Stimulated activated CD8-positive, alpha-beta memory T cell treated with anti-CD3 and anti-CD28 coated beads, Interleukin-4, amount 100 ng/mL, for 48 hours (primary cell): ENCODE data around the gene HERC3.

ENCODE experiments used
- DNase-seq: peaks from one replicate; pipeline ENCODE4 v3.0.0-alpha.2; 2020

Gene HERC3

DNA sequence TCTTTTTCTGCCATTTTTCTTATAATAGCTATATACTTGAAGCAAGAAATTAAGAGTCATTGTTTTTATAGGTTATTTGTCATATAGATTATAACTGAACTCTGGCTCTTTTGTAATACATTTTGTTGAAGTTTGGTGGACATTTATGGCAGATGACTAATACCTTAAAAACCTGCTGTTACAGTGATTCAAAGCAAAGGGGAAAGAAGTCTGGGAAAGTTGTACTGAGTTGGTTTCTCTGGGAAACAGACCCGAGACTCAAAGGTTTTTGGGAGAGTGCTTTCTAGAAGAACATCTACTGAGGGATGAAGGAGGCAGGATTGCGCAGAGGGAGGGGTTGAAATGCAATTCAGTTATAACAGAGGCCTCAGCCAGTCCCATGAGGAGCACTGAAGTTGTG lies 69.5 kb downstream of the HERC3 start:
- no peak for DNase-seq

- DNase-seq: peak; percentile 32
Measured at GRCh38 chr4:88672987-88673386, 80.7 kb downstream of the HERC3 start.

GRCh38 chr4:88673886-88674285 lies 81.6 kb downstream of the HERC3 start:
- no peak for DNase-seq

GRCh38 chr4:88674565-88674964 lies 82.3 kb downstream of the HERC3 start:
- DNase-seq: no peak

GRCh38 chr4:88674979-88675378 lies 82.7 kb downstream of the HERC3 start:
- DNase-seq: no peak

DNA sequence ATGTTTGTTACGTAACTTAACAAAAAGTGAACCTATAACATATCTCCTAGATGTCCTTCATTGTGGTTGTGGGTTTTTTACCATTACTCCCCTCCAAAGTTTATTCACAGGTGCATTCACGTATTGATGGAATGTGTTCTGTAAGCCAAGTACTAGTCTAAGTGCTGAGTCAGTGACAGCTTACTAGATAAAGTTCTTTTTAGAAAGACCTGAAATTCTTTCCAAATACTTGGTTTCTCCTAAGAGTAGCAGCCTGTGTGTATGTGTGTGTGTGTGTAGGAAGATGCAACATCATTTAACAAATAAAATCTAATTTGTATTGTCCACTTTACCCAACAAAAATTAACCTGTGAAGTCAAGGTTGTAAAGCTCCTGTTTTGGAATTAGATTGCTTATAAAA lies 83.3 kb downstream of the HERC3 start:
- no peak for DNase-seq

- DNase-seq: no peak
Measured at GRCh38 chr4:88681209-88681608, 88.9 kb downstream of the HERC3 start.

DNA sequence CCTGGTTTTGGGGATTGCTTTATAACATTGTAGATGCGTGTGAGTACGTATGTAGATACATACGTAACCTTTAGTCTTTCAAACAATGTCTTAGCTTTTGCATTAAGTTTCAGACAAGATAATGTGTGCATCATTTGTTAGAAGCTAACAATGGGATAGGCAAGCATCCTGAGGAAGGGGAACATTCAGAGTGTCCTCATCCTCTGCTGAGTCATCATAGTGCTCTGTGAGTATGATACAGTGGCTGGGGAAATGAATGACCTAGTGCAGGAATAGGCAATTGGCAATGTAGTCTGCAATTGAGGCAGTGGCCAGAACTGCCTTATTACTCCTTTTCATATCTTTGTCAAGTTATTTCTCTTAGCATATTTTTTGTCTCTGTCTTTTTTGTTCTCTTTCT lies 98.1 kb downstream of the HERC3 start:
- no peak for DNase-seq

DNA sequence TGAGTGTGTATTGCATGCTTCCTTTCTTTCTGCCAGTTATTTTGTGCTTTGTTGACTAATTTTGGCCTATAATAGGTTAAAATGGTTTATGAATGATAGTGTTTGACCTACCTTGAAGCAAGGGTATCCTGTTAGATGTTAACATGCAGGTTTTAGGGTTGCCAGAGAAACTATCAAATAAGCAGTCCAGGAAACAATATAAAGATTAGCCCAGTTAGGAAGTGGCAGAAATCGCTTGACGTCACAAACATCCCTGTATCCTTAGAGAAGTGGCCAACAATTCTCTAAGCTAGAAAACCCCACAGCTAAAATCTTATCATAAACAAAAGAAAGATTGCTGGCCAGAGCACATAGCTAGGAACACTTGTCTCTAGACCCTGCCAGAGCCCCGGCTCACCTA lies 101.5 kb downstream of the HERC3 start:
- DNase-seq: no peak

GRCh38 chr4:88696630-88697029 lies 104.3 kb downstream of the HERC3 start:
- DNase-seq: no peak

GRCh38 chr4:88697141-88697540 lies 104.9 kb downstream of the HERC3 start:
- peak; percentile 31 for DNase-seq

DNA sequence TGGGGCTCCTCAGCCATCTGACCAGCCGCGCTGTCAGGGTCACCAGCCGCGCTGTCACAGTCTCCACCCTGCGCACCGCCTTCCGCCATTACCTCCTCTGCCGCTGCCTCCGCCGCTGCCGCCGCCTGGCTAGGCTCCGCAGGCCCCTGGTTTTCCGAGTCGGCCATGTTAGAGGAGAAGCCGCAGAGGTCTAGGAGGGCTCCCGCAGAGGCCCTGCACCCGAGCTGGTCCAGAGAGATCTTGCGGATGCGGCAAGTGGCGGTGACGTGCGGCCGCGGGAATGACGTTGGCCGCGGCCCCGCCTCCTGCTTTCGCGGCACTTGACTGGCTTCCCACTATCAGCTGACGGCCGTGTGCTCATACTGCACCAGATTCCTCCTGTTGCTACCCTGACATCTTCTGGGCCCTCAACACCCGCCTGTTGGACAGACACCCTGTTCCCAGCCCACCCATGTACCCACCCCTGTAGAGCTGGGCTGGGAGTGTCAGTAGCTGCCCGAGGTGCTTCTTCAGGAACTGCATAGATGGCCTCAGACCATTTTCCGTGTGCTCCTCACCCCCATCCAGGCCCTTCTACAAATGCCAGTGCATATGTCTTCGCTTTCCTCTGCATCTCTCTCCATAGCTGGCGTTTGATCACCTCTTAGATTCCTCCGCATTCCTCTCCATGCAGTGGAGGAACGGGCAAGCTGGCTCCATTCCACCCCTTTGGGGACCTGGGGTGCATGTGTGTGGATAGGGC lies 105.5 kb downstream of the HERC3 start, which contains the start of gene NAP1L5:
TSS of gene NAP1L5 (minus strand) at position 242 of the 742 bp plus-strand sequence. CDS start at position 167, 75 bp downstream.
- DNase-seq: peak; percentile 71

GRCh38 chr4:88698519-88698918 lies 106.2 kb downstream of the HERC3 start:
- no peak for DNase-seq

GRCh38 chr4:88702782-88703181 lies 110.5 kb downstream of the HERC3 start:
- DNase-seq: no peak

DNA sequence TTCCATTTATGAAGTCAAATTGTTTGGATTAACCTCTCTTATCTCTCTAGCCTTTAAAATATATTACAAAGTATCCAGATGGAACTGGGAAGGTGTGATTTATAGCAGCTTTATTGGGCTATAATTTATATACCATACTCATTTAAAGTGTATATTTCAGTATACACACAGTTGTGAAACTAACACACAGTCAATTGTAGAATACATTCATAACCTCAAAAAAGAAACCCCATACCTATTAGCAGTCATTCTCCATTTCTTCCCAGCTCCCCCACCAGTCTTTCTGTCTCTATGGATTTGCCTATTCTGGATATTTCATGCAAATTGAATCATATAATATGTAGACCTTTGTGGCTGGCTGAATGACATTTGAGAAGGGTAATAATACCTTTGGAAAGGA lies 112.9 kb downstream of the HERC3 start:
- no peak for DNase-seq

- no peak for DNase-seq
Measured at GRCh38 chr4:88705805-88706492, 113.7 kb downstream of the HERC3 start.

DNA sequence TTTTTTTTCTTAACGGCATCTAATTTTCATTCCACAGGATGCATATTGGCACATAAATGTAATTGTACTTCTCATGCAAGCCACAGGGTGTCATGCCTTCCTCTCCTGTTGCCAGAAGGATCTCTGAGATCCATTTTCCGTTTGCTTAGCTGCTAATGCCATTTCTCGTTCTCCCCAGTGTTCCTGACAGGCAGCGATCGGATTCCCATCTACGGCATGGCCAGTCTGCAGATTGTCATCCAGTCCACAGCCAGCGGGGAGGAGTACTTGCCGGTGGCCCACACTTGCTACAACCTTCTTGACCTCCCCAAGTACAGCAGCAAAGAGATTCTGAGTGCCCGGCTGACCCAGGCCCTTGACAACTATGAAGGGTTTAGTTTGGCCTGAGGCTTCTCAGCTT lies 114.3 kb downstream of the HERC3 start:
- DNase-seq: no peak

GRCh38 chr4:88709989-88710388 lies 117.7 kb downstream of the HERC3 start:
- no peak for DNase-seq

DNA sequence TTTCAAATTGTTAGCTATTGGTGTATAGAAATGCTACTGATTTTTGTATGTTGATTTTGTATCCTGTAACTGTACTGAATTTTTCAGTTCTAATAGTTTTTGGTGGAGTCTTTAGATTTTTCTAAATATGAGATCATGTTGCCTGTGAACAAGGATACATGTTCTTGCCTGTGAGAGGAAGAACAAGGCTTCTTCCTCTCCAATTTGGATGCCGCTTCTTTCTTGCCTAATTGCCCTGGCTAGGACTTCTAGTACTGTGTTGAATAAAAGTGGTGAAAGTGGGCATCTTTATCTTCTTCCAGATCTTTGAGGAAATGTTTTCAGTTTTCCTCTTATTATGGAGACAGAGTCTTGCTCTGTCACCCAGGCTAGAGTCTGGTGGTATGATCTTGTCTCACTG lies 121.5 kb downstream of the HERC3 start:
- DNase-seq: no peak

DNA sequence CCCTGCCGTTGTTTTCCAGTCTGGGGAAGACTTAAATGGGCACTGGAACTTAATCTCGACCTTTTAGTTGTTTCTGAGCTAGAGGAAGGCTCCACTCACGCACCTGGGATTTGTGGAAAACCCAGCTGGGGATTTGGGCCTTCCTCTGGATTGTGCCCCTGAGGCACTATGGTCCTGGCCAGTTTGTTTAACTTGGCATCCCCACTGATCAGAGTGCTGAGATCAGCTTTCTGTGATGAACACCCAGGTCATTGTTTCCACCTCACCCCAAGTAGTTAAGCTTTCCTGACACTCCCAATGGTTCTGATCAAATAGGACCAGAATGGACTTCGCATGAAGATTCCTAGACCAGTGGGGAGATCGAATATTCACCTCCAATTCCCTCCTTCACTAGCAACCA lies 125.8 kb downstream of the HERC3 start:
- DNase-seq: no peak

DNA sequence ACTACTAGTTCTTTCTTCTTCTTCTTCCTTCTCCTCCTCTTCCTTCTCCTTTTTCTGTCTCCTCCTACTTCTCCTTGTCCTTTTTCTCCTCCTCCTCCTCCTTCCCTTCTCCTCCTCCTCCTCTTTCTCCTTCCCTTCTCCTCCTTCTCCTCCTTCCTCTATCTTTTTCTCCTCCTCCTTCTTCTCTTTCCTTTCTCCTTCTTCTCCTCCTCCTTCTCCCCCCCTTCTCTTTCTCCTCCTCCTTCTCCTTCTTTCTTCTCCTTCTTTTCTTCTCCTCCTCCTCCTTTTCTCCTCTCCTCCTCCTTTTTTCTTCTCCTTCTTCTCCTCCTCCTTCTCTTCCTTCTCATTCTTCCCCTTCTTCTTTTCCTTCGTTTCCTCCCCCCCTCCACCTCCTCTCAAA lies 127.1 kb downstream of the HERC3 start:
- no peak for DNase-seq

DNA sequence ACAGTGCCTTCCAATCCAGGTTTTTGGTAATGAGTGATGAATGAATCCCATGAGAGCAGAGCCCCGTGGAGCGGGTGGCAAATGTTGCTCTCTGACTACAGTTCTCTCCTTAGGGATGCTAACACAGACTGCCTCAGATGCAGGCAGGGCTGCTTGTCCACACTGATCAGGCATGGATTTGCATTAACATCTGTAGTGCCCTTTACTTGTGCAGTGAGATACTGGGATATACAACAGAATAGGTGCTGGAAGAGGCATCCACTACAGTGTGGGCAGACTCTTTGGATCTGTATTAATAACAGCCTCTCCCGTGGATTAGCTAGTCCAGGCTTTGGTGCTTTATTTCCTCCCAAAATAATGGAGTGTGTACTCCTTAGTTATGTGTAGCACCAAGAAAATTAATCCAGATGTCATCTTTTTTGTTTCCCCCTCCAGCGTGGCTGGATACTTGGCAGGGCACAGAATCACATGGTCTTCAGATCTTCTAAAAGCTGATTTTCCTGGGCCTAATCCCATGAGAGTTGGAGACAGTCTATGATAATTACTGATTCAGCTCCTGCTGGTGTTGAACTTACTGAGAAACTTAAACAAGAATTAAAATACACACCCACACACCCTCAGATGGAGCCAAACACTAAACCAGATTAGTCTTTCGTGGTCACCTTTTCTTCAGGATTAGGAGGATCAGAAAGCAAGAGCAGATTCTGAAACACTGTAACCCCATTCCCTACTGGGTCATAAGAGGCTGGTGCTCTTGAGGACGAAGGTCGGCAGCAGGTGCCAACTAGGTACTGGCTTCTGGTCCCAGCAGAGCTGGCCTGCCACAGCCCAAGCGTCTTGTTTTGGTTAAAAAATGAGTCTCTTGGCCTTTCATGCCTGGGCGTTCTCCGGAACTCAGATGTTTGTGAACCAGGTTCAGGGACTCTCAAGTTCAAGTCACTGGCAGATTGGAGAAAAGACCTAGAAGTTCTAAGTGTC lies 128.5 kb downstream of the HERC3 start:
- DNase-seq: no peak

- no peak for DNase-seq
Measured at GRCh38 chr4:88722276-88722780, 130.0 kb downstream of the HERC3 start.
